Effector memory CD8-positive, alpha-beta T cell (primary cell): ENCODE data around the gene CDT1.

ENCODE experiments used
- ATAC-seq: fragments of 150-1000 bp; cut with Tn5 transposase; replicated peaks from 2 replicates; pipeline ENCODE4 v1.10.0; 2021; ENCODE audit warnings: mild to moderate bottlenecking, moderate library complexity
- DNase-seq, 3 experiments: peaks; one replicate each; pipeline ENCODE4 v3.0.0; 2021
- H3K27ac Mint-ChIP-seq, 2 donors: one replicate each; pipeline ENCODE4 v1.8.0; 2022; ENCODE audit warnings: mild to moderate bottlenecking in 2 of 2, mixed read lengths in 2 of 2, moderate library complexity in 2 of 2
- H3K27me3 Mint-ChIP-seq, 2 donors: one replicate each; pipeline ENCODE4 v1.8.0; 2022; ENCODE audit warnings: mixed read lengths in 2 of 2
- H3K36me3 Mint-ChIP-seq: one replicate; pipeline ENCODE4 v1.8.0; 2022; ENCODE audit warnings: mild to moderate bottlenecking, moderate library complexity, mixed read lengths; ENCODE audit not compliant: insufficient read depth
- H3K4me1 Mint-ChIP-seq, 2 donors: one replicate each; pipeline ENCODE4 v1.8.0; 2022; ENCODE audit warnings: low read depth in 2 of 2, mixed read lengths in 2 of 2
- H3K4me3 Mint-ChIP-seq, 2 donors: one replicate each; pipeline ENCODE4 v1.8.0; 2022; ENCODE audit warnings: mild to moderate bottlenecking in 2 of 2, mixed read lengths in 2 of 2, moderate library complexity in 2 of 2
- H3K9me3 Mint-ChIP-seq, 2 donors: one replicate each; pipeline ENCODE4 v1.8.0; 2022; ENCODE audit warnings: mixed read lengths in 2 of 2

Gene CDT1

DNA sequence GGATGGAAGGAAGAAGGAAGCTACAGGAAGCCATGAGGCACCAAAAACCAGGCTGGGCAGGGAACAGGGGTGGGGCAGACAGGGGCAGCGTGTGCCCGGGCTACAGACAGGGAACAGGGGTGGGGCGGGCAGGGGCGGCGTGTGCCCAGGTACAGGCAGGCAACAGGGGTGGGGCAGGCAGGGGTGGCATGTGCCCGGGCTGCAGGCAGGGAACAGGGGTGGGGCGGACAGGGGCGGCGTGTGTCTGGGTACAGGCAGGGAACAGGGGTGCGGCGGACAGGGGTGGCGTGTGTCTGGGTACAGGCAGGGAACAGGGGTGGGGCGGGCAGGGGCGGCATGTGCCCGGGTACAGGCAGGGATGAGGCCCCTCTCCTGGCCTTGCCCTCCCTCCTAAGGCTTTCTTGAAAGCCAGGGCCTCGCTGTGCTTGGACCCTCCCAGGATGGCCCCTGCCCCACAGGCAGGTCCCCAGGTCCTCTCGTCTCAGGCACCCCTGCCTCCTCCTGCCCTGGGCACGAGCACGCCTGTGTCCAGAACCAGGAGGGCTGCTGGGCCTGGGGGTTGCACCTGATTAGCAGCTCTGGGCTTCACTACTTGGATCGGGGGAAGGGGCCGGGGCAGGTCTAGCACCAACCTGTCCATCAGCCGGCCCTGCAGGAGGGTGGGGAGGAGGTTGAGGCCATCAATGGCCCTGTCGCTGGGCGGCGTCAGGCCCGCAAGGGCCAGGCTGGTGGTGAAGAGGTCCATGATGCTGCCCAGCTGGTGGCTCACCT is 22.7 kb downstream of the CDT1 start:
- Mint-ChIP-seq H3K9me3 (no peaks in the 10 kb centered on the region), H3K27ac (no peak overlapping the region), H3K36me3 (peaks cover 3% of the 10 kb centered on the region), H3K4me1 (no peaks in the 10 kb centered on the region), H3K27me3 (no peaks in the 10 kb centered on the region), H3K4me3 (no peak overlapping the region)
- ATAC-seq (no peak), DNase-seq (no peak)

DNA sequence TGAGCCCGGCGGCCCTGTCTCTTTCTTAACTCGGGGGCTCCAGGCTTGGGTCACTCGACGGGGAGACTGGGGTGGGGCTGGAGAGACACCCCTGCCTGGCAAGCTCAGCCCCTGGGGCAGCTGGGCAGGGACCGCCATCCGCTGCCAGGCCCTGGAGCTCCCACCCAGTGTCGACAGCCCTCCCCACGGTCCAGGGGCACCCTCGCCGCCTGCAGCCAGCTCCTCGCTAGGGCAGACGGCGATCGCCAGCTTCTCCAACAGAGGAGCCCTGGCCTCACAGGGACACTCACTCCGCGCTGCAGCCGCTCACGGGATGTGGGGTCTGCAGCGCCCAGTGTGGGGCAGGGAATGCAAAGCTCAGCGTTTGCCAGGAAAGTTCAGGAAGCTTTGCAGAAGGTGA is 24.1 kb downstream of the CDT1 start:
- H3K27ac Mint-ChIP-seq: no peak overlapping the region
- ATAC-seq (no peak), DNase-seq (no peak)
- no peaks in the 10 kb centered on the region for H3K9me3 Mint-ChIP-seq
- no peak overlapping the region for H3K4me3 Mint-ChIP-seq
- no peaks in the 10 kb centered on the region for H3K27me3 Mint-ChIP-seq
- H3K4me1 Mint-ChIP-seq: no peaks in the 10 kb centered on the region
- peaks cover under 1% of the 10 kb centered on the region for H3K36me3 Mint-ChIP-seq

DNA sequence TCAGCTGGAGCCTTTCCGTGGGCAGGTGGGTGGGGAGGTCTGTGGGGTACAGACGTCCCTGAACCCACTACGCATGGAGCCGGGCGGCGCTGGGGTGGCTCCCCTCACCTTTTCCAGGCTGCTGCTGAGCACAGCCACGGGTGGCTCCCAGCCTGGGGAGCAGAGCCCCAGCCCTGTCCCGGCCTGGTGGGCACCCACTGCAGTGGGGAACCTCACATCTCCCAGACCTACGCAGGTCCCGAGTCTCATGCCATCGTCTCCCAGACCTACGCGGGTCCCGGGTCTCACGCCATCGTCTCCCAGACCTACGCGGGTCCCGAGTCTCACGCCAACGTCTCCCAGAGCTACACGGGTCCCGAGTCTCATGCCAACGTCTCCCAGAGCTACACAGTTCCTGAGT is 25.1 kb downstream of the CDT1 start:
- DNase-seq (no peak), ATAC-seq (no peak)
- Mint-ChIP-seq H3K36me3 (no peaks in the 10 kb centered on the region), H3K27ac (no peak overlapping the region), H3K4me1 (no peaks in the 10 kb centered on the region), H3K4me3 (no peak overlapping the region), H3K9me3 (no peaks in the 10 kb centered on the region), H3K27me3 (no peaks in the 10 kb centered on the region)

DNA sequence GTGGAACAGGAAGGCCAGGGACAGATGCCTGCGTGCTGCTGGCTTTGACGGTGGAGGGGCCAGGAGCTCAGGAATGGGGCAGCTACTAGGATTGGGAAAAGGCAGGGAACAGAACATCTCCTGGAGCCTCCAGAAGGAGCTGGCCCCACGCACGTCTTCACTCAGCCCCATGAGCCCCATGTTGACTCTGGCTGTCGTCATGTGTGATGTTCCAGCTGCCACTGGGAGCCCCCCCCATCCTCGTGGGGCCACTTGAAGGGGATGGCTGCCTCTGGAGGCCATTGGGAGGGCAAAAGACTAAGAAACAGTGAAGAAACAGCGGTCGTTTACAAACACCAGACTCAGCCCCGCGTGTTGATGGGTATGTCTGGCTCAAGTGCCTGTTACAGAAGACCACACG is 26.7 kb downstream of the CDT1 start:
- H3K27me3 Mint-ChIP-seq: no peaks in the 10 kb centered on the region
- no peaks in the 10 kb centered on the region for H3K4me1 Mint-ChIP-seq
- no peak overlapping the region for H3K4me3 Mint-ChIP-seq
- H3K9me3 Mint-ChIP-seq: no peaks in the 10 kb centered on the region
- DNase-seq (no peak), ATAC-seq (no peak)
- no peaks in the 10 kb centered on the region for H3K36me3 Mint-ChIP-seq
- H3K27ac Mint-ChIP-seq: no peak overlapping the region

DNA sequence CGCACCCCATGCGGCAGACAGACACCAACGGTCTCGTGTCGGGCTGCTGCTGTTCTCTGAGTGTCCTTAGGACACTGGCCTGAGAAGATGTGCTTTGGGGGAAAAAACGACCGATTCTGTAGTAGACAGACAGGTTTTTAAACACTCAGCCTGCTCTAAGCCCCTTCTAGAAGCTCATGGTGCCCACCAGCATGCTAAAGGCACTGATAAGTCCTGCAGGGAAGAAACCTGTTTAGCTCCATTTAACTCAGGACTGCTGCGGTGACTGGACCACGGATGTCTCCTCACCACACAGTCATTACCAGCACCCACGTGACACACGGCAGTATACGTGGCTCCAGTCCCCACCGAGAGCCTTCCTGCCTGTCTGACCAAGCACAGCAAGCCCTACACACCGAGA is 27.2 kb downstream of the CDT1 start:
- no peaks in the 10 kb centered on the region for H3K4me1 Mint-ChIP-seq
- no peaks in the 10 kb centered on the region for H3K27me3 Mint-ChIP-seq
- no peak overlapping the region for H3K27ac Mint-ChIP-seq
- no peaks in the 10 kb centered on the region for H3K36me3 Mint-ChIP-seq
- no peaks in the 10 kb centered on the region for H3K9me3 Mint-ChIP-seq
- no peak overlapping the region for H3K4me3 Mint-ChIP-seq
- no peak for DNase-seq
- no peak for ATAC-seq

DNA sequence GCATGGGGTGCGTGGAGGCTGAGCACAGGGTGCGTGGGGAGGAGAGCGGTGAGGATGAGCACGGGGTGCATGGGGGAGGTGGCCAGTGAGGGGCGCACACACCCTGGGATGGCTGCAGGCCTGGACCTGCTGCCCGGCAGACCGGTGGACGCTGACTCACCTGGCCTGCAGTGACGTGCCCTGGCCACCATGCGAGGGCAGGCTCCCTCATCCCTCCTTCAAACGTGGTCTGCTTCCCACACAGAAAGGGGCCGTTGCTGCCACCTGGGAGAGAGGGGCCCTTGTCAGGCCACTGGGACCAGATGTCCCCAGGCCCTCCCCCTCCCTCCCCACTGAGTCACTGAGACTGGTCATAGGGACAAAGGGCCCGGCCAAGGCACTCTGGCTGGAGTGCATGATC is 28.2 kb downstream of the CDT1 start:
- peaks cover 5% of the 10 kb centered on the region for H3K36me3 Mint-ChIP-seq
- DNase-seq: no peak
- no peak overlapping the region for H3K27ac Mint-ChIP-seq
- ATAC-seq: no peak
- H3K27me3 Mint-ChIP-seq: no peaks in the 10 kb centered on the region
- no peaks in the 10 kb centered on the region for H3K9me3 Mint-ChIP-seq
- H3K4me3 Mint-ChIP-seq: no peak overlapping the region
- no peaks in the 10 kb centered on the region for H3K4me1 Mint-ChIP-seq

DNA sequence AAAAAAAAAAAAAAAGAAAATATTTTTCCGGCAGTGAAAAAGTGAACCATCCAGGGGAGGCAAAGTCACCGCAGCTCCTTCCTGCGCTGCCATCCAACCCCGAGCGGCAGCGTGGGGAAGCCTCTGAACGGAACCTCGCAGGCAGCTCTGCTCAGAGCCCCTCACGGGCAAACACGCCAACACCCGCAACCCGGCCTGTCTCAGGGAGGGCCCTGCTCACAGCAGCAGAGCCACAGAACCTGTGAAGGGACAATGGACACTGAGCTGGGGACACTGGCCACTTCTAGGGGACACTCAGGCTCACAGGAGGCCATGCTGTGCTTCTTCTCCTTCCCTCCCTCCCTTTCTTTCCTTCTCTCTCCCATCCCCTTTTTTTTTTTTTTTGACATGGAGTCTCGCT is 29.5 kb downstream of the CDT1 start:
- peaks cover 5% of the 10 kb centered on the region for H3K36me3 Mint-ChIP-seq

DNA sequence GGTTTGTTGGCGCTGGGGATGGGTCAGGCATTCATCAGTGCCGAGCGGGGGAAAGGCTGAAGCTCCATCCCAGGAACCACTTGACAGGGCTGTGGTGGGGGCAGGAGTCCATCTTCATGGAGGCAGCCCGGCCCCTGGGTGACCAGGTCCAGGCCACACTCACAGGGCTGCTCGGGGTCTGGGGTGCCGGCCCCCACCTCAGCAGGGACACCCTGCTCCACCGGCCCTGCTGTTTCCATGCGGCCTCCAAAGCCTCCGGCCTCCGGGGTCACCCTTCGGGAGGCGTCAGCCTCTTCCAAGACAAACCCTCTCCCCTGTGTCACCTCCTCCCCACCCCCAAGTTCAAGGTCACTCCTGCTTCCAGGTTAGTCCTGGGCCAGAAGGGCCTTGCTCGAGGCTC is 31.1 kb downstream of the CDT1 start:
- H3K27me3 Mint-ChIP-seq: no peaks in the 10 kb centered on the region

More for the DNA sequence above, 29.5 kb downstream of the CDT1 start:
- ATAC-seq (no peak), DNase-seq (no peak)
- peak overlapping the region in 1 of 2 donors; percentile 5 for H3K27ac Mint-ChIP-seq
- H3K4me1 Mint-ChIP-seq: no peaks in the 10 kb centered on the region
- no peaks in the 10 kb centered on the region for H3K9me3 Mint-ChIP-seq
- no peaks in the 10 kb centered on the region for H3K27me3 Mint-ChIP-seq
- no peak overlapping the region for H3K4me3 Mint-ChIP-seq

DNA sequence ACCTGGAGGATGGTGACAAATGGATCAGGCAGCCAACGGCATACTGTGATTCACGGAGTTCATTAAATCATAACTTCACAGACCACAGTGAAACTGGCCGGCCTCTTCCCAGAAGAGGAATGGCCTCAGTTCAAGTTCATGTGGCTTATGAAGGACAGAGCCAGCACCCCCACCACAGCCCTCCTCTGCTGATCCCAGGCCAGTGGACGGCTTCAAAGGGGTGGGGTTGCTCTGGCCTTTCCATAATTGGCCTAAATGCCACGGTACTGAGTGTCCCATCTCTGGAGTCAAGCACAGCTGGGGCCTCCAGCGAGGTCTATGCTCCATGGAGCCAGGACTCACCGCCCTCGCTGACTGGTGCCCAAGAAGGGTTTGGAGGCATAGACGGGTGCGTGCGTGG is 31.8 kb downstream of the CDT1 start:
- DNase-seq (no peak), ATAC-seq (no peak)
- H3K36me3 Mint-ChIP-seq: peaks cover 8% of the 10 kb centered on the region

More for the DNA sequence above, 31.1 kb downstream of the CDT1 start:
- no peaks in the 10 kb centered on the region for H3K4me1 Mint-ChIP-seq
- no peak overlapping the region for H3K4me3 Mint-ChIP-seq
- H3K36me3 Mint-ChIP-seq: peaks cover 5% of the 10 kb centered on the region
- DNase-seq (no peak), ATAC-seq (no peak)
- no peaks in the 10 kb centered on the region for H3K9me3 Mint-ChIP-seq
- no peak overlapping the region for H3K27ac Mint-ChIP-seq

DNA sequence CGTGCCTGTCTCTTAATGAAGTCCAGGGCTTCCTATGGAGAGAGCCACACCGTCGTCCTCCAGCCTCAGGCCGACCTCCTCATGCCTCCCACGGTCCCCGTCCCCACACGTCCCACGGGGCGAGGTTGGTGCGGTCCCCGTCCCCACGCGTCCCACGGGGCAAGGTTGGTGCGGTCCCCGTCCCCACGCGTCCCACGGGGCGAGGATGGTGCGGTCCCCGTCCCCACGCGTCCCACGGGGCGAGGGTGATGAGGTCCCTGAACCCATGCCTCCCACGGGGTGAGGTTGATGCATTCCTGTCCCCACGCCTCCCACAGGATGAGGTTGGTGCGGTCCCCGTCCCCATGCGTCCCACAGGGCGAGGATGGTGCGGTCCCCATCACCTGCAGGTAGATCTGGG is 32.2 kb downstream of the CDT1 start:
- DNase-seq (no peak), ATAC-seq (no peak)
- Mint-ChIP-seq H3K27ac (no peak overlapping the region), H3K9me3 (no peaks in the 10 kb centered on the region), H3K27me3 (no peaks in the 10 kb centered on the region), H3K4me1 (no peaks in the 10 kb centered on the region), H3K4me3 (no peak overlapping the region), H3K36me3 (peaks cover 8% of the 10 kb centered on the region)

More for the DNA sequence above, 31.8 kb downstream of the CDT1 start:
- Mint-ChIP-seq H3K4me3 (no peak overlapping the region), H3K27me3 (no peaks in the 10 kb centered on the region), H3K27ac (no peak overlapping the region), H3K9me3 (no peaks in the 10 kb centered on the region), H3K4me1 (no peaks in the 10 kb centered on the region)

DNA sequence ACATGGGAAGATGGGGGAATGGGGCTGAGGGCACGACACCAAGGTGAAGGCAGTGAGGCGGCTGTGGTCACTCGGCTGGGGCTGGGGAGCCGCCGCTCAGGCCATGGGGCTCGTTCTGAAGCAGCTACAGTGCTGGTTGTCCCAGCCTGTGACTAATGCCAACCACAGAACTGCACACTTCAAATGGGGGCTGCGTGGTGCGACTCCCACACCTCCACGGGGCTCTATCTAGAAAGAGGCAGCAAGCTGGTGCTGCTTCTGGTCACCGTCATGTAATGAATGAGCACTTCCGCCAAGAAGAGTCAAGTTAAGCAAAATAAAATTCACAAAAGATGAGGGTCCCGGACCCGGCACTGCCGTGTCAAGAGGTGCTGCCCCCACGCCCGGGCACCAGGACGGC is 33.2 kb downstream of the CDT1 start:
- Mint-ChIP-seq H3K9me3 (no peaks in the 10 kb centered on the region), H3K27ac (no peak overlapping the region), H3K36me3 (peaks cover 8% of the 10 kb centered on the region), H3K4me3 (no peak overlapping the region), H3K4me1 (no peaks in the 10 kb centered on the region), H3K27me3 (no peaks in the 10 kb centered on the region)
- ATAC-seq: no peak
- DNase-seq: no peak

DNA sequence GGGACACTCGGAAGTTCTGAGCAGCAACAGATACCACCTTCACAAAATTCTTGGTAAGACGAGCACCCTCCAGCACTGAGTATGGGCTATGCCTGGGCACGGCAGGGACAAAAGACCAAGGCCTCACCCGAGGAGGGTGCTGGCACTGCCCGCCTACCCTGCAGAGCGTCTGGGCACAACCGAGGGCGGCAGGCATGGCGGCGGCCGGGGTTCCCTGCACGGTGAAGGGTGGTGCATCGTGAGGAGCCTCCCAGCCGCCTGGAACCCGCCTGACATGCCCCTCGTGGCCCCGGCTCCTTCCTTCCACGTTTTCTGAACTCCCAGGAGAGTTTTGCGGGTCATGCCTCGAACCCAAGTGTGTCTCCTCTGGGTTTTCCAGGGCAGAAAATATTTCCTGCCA is 34.2 kb downstream of the CDT1 start:
- H3K9me3 Mint-ChIP-seq: no peaks in the 10 kb centered on the region
- H3K36me3 Mint-ChIP-seq: peaks cover 8% of the 10 kb centered on the region
- no peak overlapping the region for H3K4me3 Mint-ChIP-seq
- peaks cover 0 to 4% of the 10 kb centered on the region in 2 donors for H3K4me1 Mint-ChIP-seq
- no peak overlapping the region for H3K27ac Mint-ChIP-seq
- ATAC-seq (no peak), DNase-seq (no peak)
- no peaks in the 10 kb centered on the region for H3K27me3 Mint-ChIP-seq

DNA sequence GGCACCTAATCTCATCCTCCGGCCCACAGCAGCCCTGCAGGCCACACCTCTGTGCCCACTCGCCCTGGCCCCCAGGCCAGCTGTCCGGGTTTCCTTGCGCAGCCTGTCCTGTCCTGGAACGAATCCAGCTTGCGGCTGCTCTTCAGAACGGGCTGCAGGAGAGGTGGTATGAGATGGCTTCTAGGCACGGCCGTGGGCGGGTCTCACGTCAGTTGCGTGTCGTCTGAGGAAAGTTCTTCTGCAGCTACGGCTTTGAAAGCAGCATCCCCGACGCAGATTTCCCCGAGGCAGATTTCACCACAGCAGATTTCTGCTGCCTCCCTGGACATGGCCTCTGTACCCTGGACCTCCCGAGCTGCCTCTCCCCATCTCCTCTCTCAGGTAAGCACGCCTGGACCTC is 35.0 kb downstream of the CDT1 start:
- ATAC-seq (no peak), DNase-seq (no peak)
- Mint-ChIP-seq H3K27me3 (no peaks in the 10 kb centered on the region), H3K4me1 (peaks cover 2 to 4% of the 10 kb centered on the region in 2 donors), H3K9me3 (no peaks in the 10 kb centered on the region), H3K4me3 (no peak overlapping the region), H3K36me3 (peaks cover 13% of the 10 kb centered on the region), H3K27ac (no peak overlapping the region)

DNA sequence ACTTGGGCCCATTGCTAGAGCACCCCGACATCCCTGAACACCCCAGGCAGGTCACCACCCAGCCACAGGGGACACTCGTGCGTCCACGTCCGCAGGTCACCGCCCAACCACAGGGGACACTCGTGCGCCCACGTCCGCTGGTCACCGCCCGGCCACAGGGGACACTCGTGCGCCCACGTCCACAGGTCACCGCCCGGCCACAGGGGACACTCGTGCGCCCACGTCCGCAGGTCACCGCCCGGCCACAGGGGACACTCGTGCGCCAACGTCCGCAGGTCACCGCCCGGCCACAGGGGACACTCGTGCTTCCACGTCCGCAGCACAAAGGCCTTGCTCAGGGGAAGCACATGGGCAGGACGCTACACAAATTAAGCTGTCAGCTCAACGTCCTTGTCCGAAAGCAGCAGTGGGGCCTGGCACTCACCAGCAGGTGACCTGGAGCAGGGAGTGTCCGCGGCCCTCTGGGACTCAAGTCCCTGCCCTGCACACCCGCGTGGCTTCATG is 35.5 kb downstream of the CDT1 start:
- H3K27ac Mint-ChIP-seq: no peak overlapping the region
- DNase-seq (no peak), ATAC-seq (no peak)
- no peak overlapping the region for H3K4me3 Mint-ChIP-seq
- peaks cover 4% of the 10 kb centered on the region in 2 donors for H3K4me1 Mint-ChIP-seq
- H3K36me3 Mint-ChIP-seq: peaks cover 13% of the 10 kb centered on the region
- no peaks in the 10 kb centered on the region for H3K9me3 Mint-ChIP-seq
- H3K27me3 Mint-ChIP-seq: no peaks in the 10 kb centered on the region
